PFSK-1 (cell line): ENCODE measurements around the gene PAPSS1.

Experiments
- POLR2AphosphoS5 ChIP-seq: IDR thresholded peaks from 2 replicates; pipeline ENCODE4 v1.6.1; 2012; ENCODE audit warnings: low read depth, mild to moderate bottlenecking, control low read depth, low read length, moderate library complexity
- REST ChIP-seq, 2 experiments: IDR thresholded peaks; 2 replicates each; pipeline versions ENCODE4 v1.6.1 to v1.8.0; 2011 to 2012; ENCODE audit warnings: low read depth in 2 of 2, low read length in 2 of 2, control low read depth in 1 of 2, inconsistent platforms in 1 of 2, mild to moderate bottlenecking in 1 of 2, moderate library complexity in 1 of 2; ENCODE audit not compliant: insufficient read depth in 1 of 2
- TAF1 ChIP-seq: IDR thresholded peaks from 2 replicates; pipeline ENCODE4 v1.6.1; 2012; ENCODE audit warnings: low read length, control low read depth, borderline replicate concordance; ENCODE audit not compliant: insufficient read depth

- no peak for TF ChIP-seq REST (IDR thresholded peaks at IDR 0.05; ENCODE audit: insufficient read depth in 1 of 2, low read depth in 2 of 2, low read length in 2 of 2)
- no peak for TF ChIP-seq POLR2AphosphoS5
- TF ChIP-seq TAF1: no peak
Observed at GRCh38 chr4:107625391-107625902, 94.6 kb downstream of the PAPSS1 start.
